ENCODE results near the gene AIMP1.

The AIMP1 gene

DNA sequence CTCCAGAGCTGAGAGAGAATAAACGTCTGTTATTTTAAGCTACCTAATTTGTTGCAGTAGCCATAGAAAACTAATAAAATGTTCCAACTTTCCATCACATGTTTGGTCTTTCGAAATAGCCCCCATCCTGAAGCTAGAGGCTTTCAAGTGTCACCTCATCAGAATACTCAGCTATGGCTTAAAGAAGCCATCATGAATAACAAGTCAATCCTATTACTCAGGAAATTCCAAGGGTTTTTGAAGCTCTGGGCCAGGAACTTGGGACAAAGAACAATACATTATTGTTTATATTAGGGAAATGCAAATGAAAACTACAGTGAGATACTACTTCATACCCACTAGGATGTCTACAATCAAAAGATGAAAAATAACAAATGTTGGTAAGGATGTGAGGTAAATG is 42.5 kb upstream of the AIMP1 start:
- TF ChIP-seq CREB1 (IDR thresholded peaks at IDR 0.05; ENCODE audit: low read depth) (no peak), TCF12 (IDR thresholded peaks at IDR 0.05; ENCODE audit: low read depth) (no peak), CEBPB (IDR thresholded peaks at IDR 0.05) (no peak), TAF1 (IDR thresholded peaks at IDR 0.05; ENCODE audit: low read depth) (no peak), EP300 (IDR thresholded peaks at IDR 0.05; ENCODE audit: borderline replicate concordance) (no peak), NFIC (IDR thresholded peaks at IDR 0.05) (no peak), ZBTB7A (IDR thresholded peaks at IDR 0.05; ENCODE audit: low read depth) (no peak), EGR1 (IDR thresholded peaks at IDR 0.05) (no peak), YY1 (IDR thresholded peaks at IDR 0.05; ENCODE audit: low read depth) (no peak), TEAD4 (IDR thresholded peaks at IDR 0.05) (no peak), FOXM1 (IDR thresholded peaks at IDR 0.05; ENCODE audit: borderline replicate concordance, low read depth) (no peak), RAD21 (IDR thresholded peaks at IDR 0.05; ENCODE audit: low read depth) (no peak)
- TF ChIP-seq, protein P1, sequence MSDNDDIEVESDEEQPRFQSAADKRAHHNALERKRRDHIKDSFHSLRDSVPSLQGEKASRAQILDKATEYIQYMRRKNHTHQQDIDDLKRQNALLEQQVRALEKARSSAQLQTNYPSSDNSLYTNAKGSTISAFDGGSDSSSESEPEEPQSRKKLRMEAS (IDR thresholded peaks at IDR 0.05) = no peak
- TF ChIP-seq, protein P2, sequence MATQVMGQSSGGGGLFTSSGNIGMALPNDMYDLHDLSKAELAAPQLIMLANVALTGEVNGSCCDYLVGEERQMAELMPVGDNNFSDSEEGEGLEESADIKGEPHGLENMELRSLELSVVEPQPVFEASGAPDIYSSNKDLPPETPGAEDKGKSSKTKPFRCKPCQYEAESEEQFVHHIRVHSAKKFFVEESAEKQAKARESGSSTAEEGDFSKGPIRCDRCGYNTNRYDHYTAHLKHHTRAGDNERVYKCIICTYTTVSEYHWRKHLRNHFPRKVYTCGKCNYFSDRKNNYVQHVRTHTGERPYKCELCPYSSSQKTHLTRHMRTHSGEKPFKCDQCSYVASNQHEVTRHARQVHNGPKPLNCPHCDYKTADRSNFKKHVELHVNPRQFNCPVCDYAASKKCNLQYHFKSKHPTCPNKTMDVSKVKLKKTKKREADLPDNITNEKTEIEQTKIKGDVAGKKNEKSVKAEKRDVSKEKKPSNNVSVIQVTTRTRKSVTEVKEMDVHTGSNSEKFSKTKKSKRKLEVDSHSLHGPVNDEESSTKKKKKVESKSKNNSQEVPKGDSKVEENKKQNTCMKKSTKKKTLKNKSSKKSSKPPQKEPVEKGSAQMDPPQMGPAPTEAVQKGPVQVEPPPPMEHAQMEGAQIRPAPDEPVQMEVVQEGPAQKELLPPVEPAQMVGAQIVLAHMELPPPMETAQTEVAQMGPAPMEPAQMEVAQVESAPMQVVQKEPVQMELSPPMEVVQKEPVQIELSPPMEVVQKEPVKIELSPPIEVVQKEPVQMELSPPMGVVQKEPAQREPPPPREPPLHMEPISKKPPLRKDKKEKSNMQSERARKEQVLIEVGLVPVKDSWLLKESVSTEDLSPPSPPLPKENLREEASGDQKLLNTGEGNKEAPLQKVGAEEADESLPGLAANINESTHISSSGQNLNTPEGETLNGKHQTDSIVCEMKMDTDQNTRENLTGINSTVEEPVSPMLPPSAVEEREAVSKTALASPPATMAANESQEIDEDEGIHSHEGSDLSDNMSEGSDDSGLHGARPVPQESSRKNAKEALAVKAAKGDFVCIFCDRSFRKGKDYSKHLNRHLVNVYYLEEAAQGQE (IDR thresholded peaks at IDR 0.05; ENCODE audit: low read depth) = no peak
- TF ChIP-seq, protein P3, sequence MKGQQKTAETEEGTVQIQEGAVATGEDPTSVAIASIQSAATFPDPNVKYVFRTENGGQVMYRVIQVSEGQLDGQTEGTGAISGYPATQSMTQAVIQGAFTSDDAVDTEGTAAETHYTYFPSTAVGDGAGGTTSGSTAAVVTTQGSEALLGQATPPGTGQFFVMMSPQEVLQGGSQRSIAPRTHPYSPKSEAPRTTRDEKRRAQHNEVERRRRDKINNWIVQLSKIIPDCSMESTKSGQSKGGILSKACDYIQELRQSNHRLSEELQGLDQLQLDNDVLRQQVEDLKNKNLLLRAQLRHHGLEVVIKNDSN (IDR thresholded peaks at IDR 0.05) = no peak

DNA sequence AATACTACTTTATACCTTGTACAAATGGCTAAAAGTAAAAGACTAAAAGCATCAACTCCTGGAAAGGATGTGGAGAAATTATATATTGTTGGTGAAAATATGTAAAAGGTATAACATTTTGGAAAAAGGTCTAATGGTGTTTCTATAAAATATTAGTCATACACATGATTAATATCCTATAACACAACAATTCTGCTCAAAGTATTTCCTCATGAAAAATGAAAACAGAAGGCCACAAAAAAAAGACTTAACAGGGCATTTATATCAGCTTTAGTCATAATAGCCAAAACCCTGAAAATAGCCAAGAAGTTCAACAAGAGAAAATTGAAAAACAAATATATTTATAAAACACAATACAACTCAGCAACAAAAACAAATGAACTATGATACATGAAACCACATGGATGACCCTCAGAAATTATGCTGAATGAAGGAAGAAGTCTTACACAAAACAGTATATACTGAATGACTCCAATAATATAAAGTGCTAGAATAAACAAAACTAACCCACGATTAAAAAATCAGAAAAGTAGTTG is 39.1 kb upstream of the AIMP1 start:
- TF ChIP-seq RAD21 (IDR thresholded peaks at IDR 0.05; ENCODE audit: low read depth) (no peak), NFIC (IDR thresholded peaks at IDR 0.05) (no peak), FOXM1 (IDR thresholded peaks at IDR 0.05; ENCODE audit: borderline replicate concordance, low read depth) (no peak), ZBTB7A (IDR thresholded peaks at IDR 0.05; ENCODE audit: low read depth) (no peak), EGR1 (IDR thresholded peaks at IDR 0.05) (no peak), CEBPB (IDR thresholded peaks at IDR 0.05) (no peak), TCF12 (IDR thresholded peaks at IDR 0.05; ENCODE audit: low read depth) (no peak), YY1 (IDR thresholded peaks at IDR 0.05; ENCODE audit: low read depth) (no peak), EP300 (IDR thresholded peaks at IDR 0.05; ENCODE audit: borderline replicate concordance) (no peak), TAF1 (IDR thresholded peaks at IDR 0.05; ENCODE audit: low read depth) (no peak), CREB1 (IDR thresholded peaks at IDR 0.05; ENCODE audit: low read depth) (no peak), TEAD4 (IDR thresholded peaks at IDR 0.05) (no peak)
- TF ChIP-seq, protein P1 (IDR thresholded peaks at IDR 0.05) = no peak
- TF ChIP-seq, protein P2 (IDR thresholded peaks at IDR 0.05; ENCODE audit: low read depth) = no peak
- TF ChIP-seq, protein P3 (IDR thresholded peaks at IDR 0.05) = no peak

DNA sequence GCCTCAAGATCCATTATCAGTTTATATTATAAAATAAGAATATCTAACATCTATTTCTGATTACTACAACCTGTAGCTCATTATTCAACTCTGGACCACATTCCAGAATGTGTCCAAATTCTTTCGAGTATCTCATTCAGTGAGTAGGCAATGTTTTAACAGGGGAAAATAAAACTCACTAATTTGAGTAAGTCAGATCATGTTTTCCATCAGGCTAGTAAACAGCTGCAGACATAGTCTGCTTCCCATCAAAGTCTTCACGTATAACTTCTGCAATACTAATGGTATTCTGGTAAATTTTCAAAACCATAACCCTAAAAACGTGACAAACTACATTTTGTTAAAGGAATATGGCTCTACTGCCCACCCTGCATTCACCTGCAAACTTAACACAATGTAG is 32.1 kb upstream of the AIMP1 start:
- no peak for TF ChIP-seq NFIC (IDR thresholded peaks at IDR 0.05)
- TF ChIP-seq, protein P1 (IDR thresholded peaks at IDR 0.05) = no peak
- TF ChIP-seq, protein P2 (IDR thresholded peaks at IDR 0.05; ENCODE audit: low read depth) = no peak
- TF ChIP-seq TEAD4 (IDR thresholded peaks at IDR 0.05) = no peak
- no peak for TF ChIP-seq RAD21 (IDR thresholded peaks at IDR 0.05; ENCODE audit: low read depth)
- no peak for TF ChIP-seq YY1 (IDR thresholded peaks at IDR 0.05; ENCODE audit: low read depth)
- TF ChIP-seq, protein P3 (IDR thresholded peaks at IDR 0.05) = no peak
- no peak for TF ChIP-seq TCF12 (IDR thresholded peaks at IDR 0.05; ENCODE audit: low read depth)
- TF ChIP-seq CREB1 (IDR thresholded peaks at IDR 0.05; ENCODE audit: low read depth) = no peak
- no peak for TF ChIP-seq EGR1 (IDR thresholded peaks at IDR 0.05)
- no peak for TF ChIP-seq FOXM1 (IDR thresholded peaks at IDR 0.05; ENCODE audit: borderline replicate concordance, low read depth)
- TF ChIP-seq CEBPB (IDR thresholded peaks at IDR 0.05) = no peak
- no peak for TF ChIP-seq TAF1 (IDR thresholded peaks at IDR 0.05; ENCODE audit: low read depth)
- no peak for TF ChIP-seq EP300 (IDR thresholded peaks at IDR 0.05; ENCODE audit: borderline replicate concordance)
- no peak for TF ChIP-seq ZBTB7A (IDR thresholded peaks at IDR 0.05; ENCODE audit: low read depth)

All from Ishikawa (cell line).